Left kidney (tissue), 2 donors: ENCODE data around the gene CFAP221. TPM values are rescaled to one million over a fixed set of nuclear protein-coding genes. Genes with fewer than 3 reads are reported as not detected.

ENCODE experiments used
- DNase-seq: peaks from one replicate; pipeline ENCODE4 v3.0.0-alpha.2; 2013
- polyA plus RNA-seq: library from polyadenylated mRNA; unstranded; fragments of 120-200 nt; gene quantifications from one replicate; pipeline ENCODE4 v1.2.1, GENCODE V29; 2013; ENCODE audit not compliant: insufficient read length

CFAP221 gene
- polyA plus RNA-seq, 1 donor = 38.8 TPM

- DNase-seq = no peak
These were observed 7.5 kb upstream of the CFAP221 start for GRCh38 chr2:119536707-119537106.

GRCh38 chr2:119537792-119538191 is 6.5 kb upstream of the CFAP221 start:
- no peak for DNase-seq

GRCh38 chr2:119541476-119541875 is 2.8 kb upstream of the CFAP221 start:
- DNase-seq = no peak

- DNase-seq = no peak
These were observed 758 bp downstream of the CFAP221 start for GRCh38 chr2:119544939-119545475.

GRCh38 chr2:119545754-119546446 is 1.7 kb downstream of the CFAP221 start:
- DNase-seq = no peak

- DNase-seq = no peak
These were observed 2.2 kb downstream of the CFAP221 start for GRCh38 chr2:119546447-119546767.

GRCh38 chr2:119548516-119549120 is 4.4 kb downstream of the CFAP221 start:
- no peak for DNase-seq

GRCh38 chr2:119549241-119549640 is 5.0 kb downstream of the CFAP221 start:
- no peak for DNase-seq

GRCh38 chr2:119550346-119550745 is 6.1 kb downstream of the CFAP221 start:
- DNase-seq = no peak

- DNase-seq = no peak
These were observed 6.6 kb downstream of the CFAP221 start for GRCh38 chr2:119550856-119551255.

GRCh38 chr2:119552902-119553301 is 8.7 kb downstream of the CFAP221 start:
- no peak for DNase-seq

- DNase-seq = no peak
These were observed 9.6 kb downstream of the CFAP221 start for GRCh38 chr2:119553687-119554344.

GRCh38 chr2:119565481-119565880 is 21.2 kb downstream of the CFAP221 start:
- DNase-seq = no peak

GRCh38 chr2:119567292-119567691 is 23.0 kb downstream of the CFAP221 start:
- no peak for DNase-seq

GRCh38 chr2:119574108-119574815 is 30.0 kb downstream of the CFAP221 start:
- DNase-seq = no peak

- DNase-seq = no peak
These were observed 30.6 kb downstream of the CFAP221 start for GRCh38 chr2:119574864-119575263.

GRCh38 chr2:119575439-119575838 is 31.2 kb downstream of the CFAP221 start:
- DNase-seq = no peak

- DNase-seq = no peak
These were observed 35.4 kb downstream of the CFAP221 start for GRCh38 chr2:119579424-119580295.

GRCh38 chr2:119580550-119581072 is 36.4 kb downstream of the CFAP221 start:
- DNase-seq = no peak

GRCh38 chr2:119583291-119583690 is 39.0 kb downstream of the CFAP221 start:
- no peak for DNase-seq

GRCh38 chr2:119584469-119584868 is 40.2 kb downstream of the CFAP221 start:
- DNase-seq = no peak
